K562 (cell line): Measurements from ENCODE around the gene PPIP5K2. TPM values are rescaled to one million over a fixed set of nuclear protein-coding genes. Genes with fewer than 3 reads are reported as not detected.

Experiments
- BCLAF1 ChIP-seq, 2 experiments: fragments of 450-650 bp in 1 of 2; IDR thresholded peaks; 2 replicates each; pipeline ENCODE4 v1.6.1; 2011 to 2017; ENCODE audit warnings: low read depth in 2 of 2, antibody characterized with exemption in 1 of 2, borderline replicate concordance in 1 of 2, low read length in 1 of 2, mild to moderate bottlenecking in 1 of 2, mixed read lengths in 1 of 2; ENCODE audit not compliant: control insufficient read depth in 1 of 2
- CEBPG ChIP-seq, 3 experiments: fragments of 200-800 bp in 1 of 3; sonication (Bioruptor generic) in 1 of 3; sonication (generic) in 1 of 3; formaldehyde crosslinking in 1 of 3; IDR thresholded peaks in 2 of 3; conservative IDR thresholded peaks in 1 of 3; 2 replicates each; pipeline versions ENCODE4 v1.6.1 to v1.8.0; 2016 to 2022; ENCODE audit warnings: missing compliant biosample characterization in 2 of 3, missing genetic modification characterization in 2 of 3, mild to moderate bottlenecking in 1 of 3, missing genetic modification reagents in 1 of 3
- DEAF1 ChIP-seq: fragments of 450-650 bp; formaldehyde crosslinking; IDR thresholded peaks from 2 replicates; pipeline ENCODE4 v1.4.0; 2020; ENCODE audit warnings: mild to moderate bottlenecking, moderate library complexity
- E2F6 ChIP-seq, 2 experiments: IDR thresholded peaks; 2 replicates each; pipeline ENCODE4 v1.6.1; 2011; ENCODE audit warnings: borderline replicate concordance in 1 of 2, control low read depth in 1 of 2, low read depth in 1 of 2, low read length in 1 of 2, mild to moderate bottlenecking in 1 of 2, mixed read lengths in 1 of 2, moderate library complexity in 1 of 2; ENCODE audit not compliant: insufficient read depth in 1 of 2, insufficient read length in 1 of 2, poor library complexity in 1 of 2, severe bottlenecking in 1 of 2; ENCODE audit errors: extremely low read depth in 1 of 2
- RERE ChIP-seq: sonication (generic); formaldehyde crosslinking; IDR thresholded peaks from 2 replicates; pipeline ENCODE4 v1.8.0; 2023; ENCODE audit warnings: missing genetic modification reagents, mild to moderate bottlenecking, borderline replicate concordance
- STAG1 ChIP-seq: sonication (generic); formaldehyde crosslinking; IDR thresholded peaks from 2 replicates; pipeline ENCODE4 v1.5.0; 2020; ENCODE audit warnings: missing genetic modification reagents, borderline replicate concordance
- STAT6 ChIP-seq: sonication (generic); formaldehyde crosslinking; IDR thresholded peaks from 2 replicates; pipeline ENCODE4 v1.8.1; 2023; ENCODE audit warnings: mild to moderate bottlenecking, missing genetic modification reagents
- polyA plus RNA-seq, 8 experiments: library from polyadenylated mRNA; depleted of rRNA in 4 of 8; stranded (reverse) in 5 of 8; unstranded in 3 of 8; fragments of >200 nt; fragmentation: Nextera tagmentation in 2 of 8; fragmentation: Illumina TruSeq in 1 of 8; extraction: Ambion mirVana in 2 of 8; extraction: Trizol in 1 of 8; gene quantifications; 2 replicates each; pipeline versions ENCODE4 v1.2.1 to v1.2.3, GENCODE V29; 2011 to 2014; ENCODE audit warnings: inconsistent platforms in 1 of 8, missing spikeins in 1 of 8
- total RNA-seq, 7 experiments: library from RNA; depleted of rRNA in 6 of 7; stranded (reverse); fragments of >200 nt in 6 of 7; fragmentation: Illumina TruSeq in 2 of 7; extraction: Trizol in 2 of 7; gene quantifications; 2 replicates each; pipeline versions ENCODE4 v1.2.1 to v1.2.3, GENCODE V29; 2011 to 2021; ENCODE audit warnings: low replicate concordance in 1 of 7

The PPIP5K2 gene
- total and polyA plus RNA-seq, 9 of the 15 experiments (the other 6 are each of a cell fraction or from before 2014, with no cell fraction given), result 39.4 to 150 (median 99.1) TPM

GRCh38 chr5:103224118-103224893 lies 104.2 kb downstream of the PPIP5K2 start (continued):
- no peak for TF ChIP-seq BCLAF1 (IDR thresholded peaks at IDR 0.05; ENCODE audit: borderline replicate concordance in 1 of 2, control insufficient read depth in 1 of 2, low read depth in 2 of 2, low read length in 1 of 2)
- peak; percentile 47; the same call in 1 of the 2 replicates for TF ChIP-seq STAG1 (CRISPR knock-in tag)
- TF ChIP-seq STAT6, result no peak
- TF ChIP-seq RERE (CRISPR knock-in tag), result no peak
- peak; percentile 66; the same call in 1 of the 2 replicates for TF ChIP-seq DEAF1 (CRISPR knock-in tag)
- no peak for TF ChIP-seq E2F6 (IDR thresholded peaks at IDR 0.05; ENCODE audit: borderline replicate concordance in 1 of 2, extremely low read depth in 1 of 2, insufficient read depth in 1 of 2, insufficient read length in 1 of 2, low read depth in 1 of 2, low read length in 1 of 2, poor library complexity in 1 of 2, severe bottlenecking in 1 of 2)
- TF ChIP-seq CEBPG (CRISPR knock-in tag; IDR thresholded peaks at IDR 0.05), result no peak
- 0 out of 4 replicates have a peak, but pooled peaks of 1 of the 2 experiments have one; percentile 6 for TF ChIP-seq CEBPG (tag; conservative IDR thresholded peaks at IDR 0.05 in 1 of 2, IDR thresholded peaks at IDR 0.05 in 1 of 2)
- TF ChIP-seq, all 486 proteins: peak for 18
